ENCODE measurements around the gene TPRG1. TPM values are rescaled to one million over a fixed set of nuclear protein-coding genes. Genes with fewer than 3 reads are reported as not detected.

TPRG1 gene
- total RNA-seq, 1 experiment from 2014 or later, result 1.0 TPM

GRCh38 chr3:189342811-189343210, 171.0 kb downstream of the TPRG1 start:
- intact Hi-C loops (cut with micrococcal nuclease; ENCODE audit: unreplicated experiment), result no loop called here
- ChIA-PET POLR2A (ENCODE audit: low non-redundant PET) (no interaction called here), CTCF (no interaction called here)
- Histone ChIP-seq H3K36me3 (ENCODE audit: insufficient read depth, low read length, poor library complexity, severe bottlenecking) (no peaks in the 10 kb centered on the region), H3K27ac (ENCODE audit: low read depth, low read length, poor library complexity, severe bottlenecking) (no peak overlapping the region), H3K4me3 (ENCODE audit: low read depth, low read length, poor library complexity, severe bottlenecking) (no peak overlapping the region), H3K27me3 (replicated peaks; ENCODE audit: insufficient read depth, low read depth, low read length, poor library complexity) (no peaks in the 10 kb centered on the region), H3K9me3 (ENCODE audit: low read depth, low read length, poor library complexity, severe bottlenecking) (no peaks in the 10 kb centered on the region), H3K4me1 (ENCODE audit: insufficient read depth, low read length, poor library complexity, severe bottlenecking) (no peaks in the 10 kb centered on the region)
- BruUV-seq (replicated peaks), result no TSS peak
- TF ChIP-seq EZH2 (IDR thresholded peaks at IDR 0.05; ENCODE audit: borderline replicate concordance, low read depth, low read length, poor library complexity, severe bottlenecking) (no peak), CTCF (conservative IDR thresholded peaks at IDR 0.05; ENCODE audit: low read depth, low read length) (no peak)
- no peak for DNase-seq (ENCODE audit: low spot score)

- no TSS peak for BruUV-seq (replicated peaks)
- H3K36me3 ChIP-seq (ENCODE audit: insufficient read depth, low read length, poor library complexity, severe bottlenecking), result no peaks in the 10 kb centered on the region
- no peaks in the 10 kb centered on the region for H3K9me3 ChIP-seq (ENCODE audit: low read depth, low read length, poor library complexity, severe bottlenecking)
- TF ChIP-seq CTCF (conservative IDR thresholded peaks at IDR 0.05; ENCODE audit: low read depth, low read length) (no peak), EZH2 (IDR thresholded peaks at IDR 0.05; ENCODE audit: borderline replicate concordance, low read depth, low read length, poor library complexity, severe bottlenecking) (no peak)
- no peak for DNase-seq (ENCODE audit: low spot score)
- no peak overlapping the region for H3K4me3 ChIP-seq (ENCODE audit: low read depth, low read length, poor library complexity, severe bottlenecking)
- intact Hi-C loops (cut with micrococcal nuclease; ENCODE audit: unreplicated experiment), result no loop called here
- no peaks in the 10 kb centered on the region for H3K27me3 ChIP-seq (replicated peaks; ENCODE audit: insufficient read depth, low read depth, low read length, poor library complexity)
- no peak overlapping the region for H3K27ac ChIP-seq (ENCODE audit: low read depth, low read length, poor library complexity, severe bottlenecking)
- peaks cover 4% of the 10 kb centered on the region for H3K4me1 ChIP-seq (ENCODE audit: insufficient read depth, low read length, poor library complexity, severe bottlenecking)
- POLR2A ChIA-PET (ENCODE audit: low non-redundant PET), result no interaction called here
- CTCF ChIA-PET, result interaction anchor here (0.5 kb wide), 1 partner anchor 16 kb away, joined by 4 read pairs; no protein-coding TSS in a partner anchor
Measured at GRCh38 chr3:189344996-189345395, 173.2 kb downstream of the TPRG1 start.

GRCh38 chr3:189349772-189350171, 178.0 kb downstream of the TPRG1 start:
- no peak for DNase-seq (ENCODE audit: low spot score)
- no peaks in the 10 kb centered on the region for H3K27me3 ChIP-seq (replicated peaks; ENCODE audit: insufficient read depth, low read depth, low read length, poor library complexity)
- CTCF ChIA-PET, result no interaction called here
- POLR2A ChIA-PET (ENCODE audit: low non-redundant PET), result no interaction called here
- TF ChIP-seq EZH2 (IDR thresholded peaks at IDR 0.05; ENCODE audit: borderline replicate concordance, low read depth, low read length, poor library complexity, severe bottlenecking), result no peak
- no peaks in the 10 kb centered on the region for H3K9me3 ChIP-seq (ENCODE audit: low read depth, low read length, poor library complexity, severe bottlenecking)
- peaks cover 8% of the 10 kb centered on the region for H3K4me1 ChIP-seq (ENCODE audit: insufficient read depth, low read length, poor library complexity, severe bottlenecking)
- no peak overlapping the region for H3K27ac ChIP-seq (ENCODE audit: low read depth, low read length, poor library complexity, severe bottlenecking)
- BruUV-seq (replicated peaks), result no TSS peak
- H3K4me3 ChIP-seq (ENCODE audit: low read depth, low read length, poor library complexity, severe bottlenecking), result no peak overlapping the region
- intact Hi-C loops (cut with micrococcal nuclease; ENCODE audit: unreplicated experiment), result no loop called here
- H3K36me3 ChIP-seq (ENCODE audit: insufficient read depth, low read length, poor library complexity, severe bottlenecking), result no peaks in the 10 kb centered on the region

- no TSS peak for BruUV-seq (replicated peaks)
- POLR2A ChIA-PET (ENCODE audit: low non-redundant PET), result no interaction called here
- H3K27me3 ChIP-seq (replicated peaks; ENCODE audit: insufficient read depth, low read depth, low read length, poor library complexity), result no peaks in the 10 kb centered on the region
Measured at GRCh38 chr3:189353318-189353965, 181.7 kb downstream of the TPRG1 start.

More at GRCh38 chr3:189353318-189353965, 181.7 kb downstream of the TPRG1 start:
- no peak for TF ChIP-seq CTCF (conservative IDR thresholded peaks at IDR 0.05; ENCODE audit: low read depth, low read length)
- no peak for TF ChIP-seq EZH2 (IDR thresholded peaks at IDR 0.05; ENCODE audit: borderline replicate concordance, low read depth, low read length, poor library complexity, severe bottlenecking)
- no peak overlapping the region for H3K27ac ChIP-seq (ENCODE audit: low read depth, low read length, poor library complexity, severe bottlenecking)
- CTCF ChIA-PET, result no interaction called here
- H3K36me3 ChIP-seq (ENCODE audit: insufficient read depth, low read length, poor library complexity, severe bottlenecking), result no peaks in the 10 kb centered on the region
- H3K9me3 ChIP-seq (ENCODE audit: low read depth, low read length, poor library complexity, severe bottlenecking), result no peaks in the 10 kb centered on the region
- intact Hi-C loops (cut with micrococcal nuclease; ENCODE audit: unreplicated experiment), result no loop called here
- no peak for DNase-seq (ENCODE audit: low spot score)
- H3K4me1 ChIP-seq (ENCODE audit: insufficient read depth, low read length, poor library complexity, severe bottlenecking), result peaks cover 22% of the 10 kb centered on the region
- H3K4me3 ChIP-seq (ENCODE audit: low read depth, low read length, poor library complexity, severe bottlenecking), result no peak overlapping the region

Data from A673 (cell line).